K562 (cell line): ENCODE results near the gene EDEM1. TPM values are rescaled to one million over a fixed set of nuclear protein-coding genes. Genes with fewer than 3 reads are reported as not detected.

Source experiments
- ATAC-seq: fragments of 200-7000 bp; cut with Tn5 transposase; 3 replicates; pipeline ENCODE4 v1.9.1; 2020; ENCODE audit warnings: moderate library complexity
- BruUV-seq: library from RNA; stranded (reverse); fragments of 400-500 nt; replicated peaks from 2 replicates; lab custom pipeline; 2021; lab: Mats Ljungman, UMichigan
- CTCF ChIA-PET: fragments of 300-600 bp; formaldehyde crosslinking; extraction: SDS; loops from one replicate; lab custom pipeline; 2021; ENCODE audit warnings: low intra/inter-chr PET ratio; lab: Yijun Ruan, JAX
- POLR2A ChIA-PET: fragments of 300-600, 350-650 bp; sonication (Branson Sonifier 250); formaldehyde crosslinking; extraction: SDS; loops from one replicate; lab custom pipeline; 2021; ENCODE audit warnings: antibody characterized with exemption, inconsistent platforms; lab: Yijun Ruan, JAX
- DNase-seq, 4 experiments: peaks; one replicate each; pipeline versions ENCODE4 v3.0.0 to v3.0.0-alpha.2; 2011 to 2018; ENCODE audit warnings: low spot score in 3 of 4, mixed read lengths in 3 of 4; ENCODE audit errors: extremely low read depth in 1 of 4
- FAIRE-seq: peaks from 2 replicates; lab custom pipeline; 2011; peaks lifted over from hg19 to GRCh38; lab: Jason Lieb, UNC
- H2AFZ ChIP-seq: 2 replicates; pipeline ENCODE4 v1.6.0; 2011; ENCODE audit warnings: low read depth, low read length, control low read depth, inconsistent platforms
- H3K27ac ChIP-seq: fragments of 200-600 bp; 3 replicates; pipeline ENCODE4 v1.8.0; 2011; ENCODE audit warnings: low read depth, mild to moderate bottlenecking, control low read depth, inconsistent platforms, low read length, moderate library complexity, mixed read lengths; ENCODE audit errors: extremely low read depth
- H3K27me3 ChIP-seq, 2 experiments: fragments of 300-600 bp in 1 of 2; 2 replicates in 1 of 2; 3 replicates in 1 of 2; pipeline versions ENCODE4 v1.6.0 to v1.8.0; 2011; ENCODE audit warnings: inconsistent platforms in 2 of 2, low read length in 2 of 2, mild to moderate bottlenecking in 1 of 2, mixed read lengths in 1 of 2, moderate library complexity in 1 of 2; ENCODE audit not compliant: control insufficient read depth in 2 of 2, insufficient read depth in 2 of 2
- H3K36me3 ChIP-seq: fragments of 300-600 bp; 3 replicates; pipeline ENCODE4 v1.8.0; 2011; ENCODE audit warnings: mild to moderate bottlenecking, low read length, inconsistent platforms; ENCODE audit not compliant: control insufficient read depth, insufficient read depth
- H3K4me1 ChIP-seq, 2 experiments: fragments of 200-600 bp in 1 of 2; replicated peaks in 1 of 2; 2 replicates in 1 of 2; 3 replicates in 1 of 2; pipeline versions ENCODE4 v1.5.1 to v1.8.0; 2011; ENCODE audit warnings: inconsistent platforms in 2 of 2, low read length in 2 of 2, mild to moderate bottlenecking in 1 of 2, mixed read lengths in 1 of 2, moderate library complexity in 1 of 2; ENCODE audit not compliant: control insufficient read depth in 2 of 2, insufficient read depth in 2 of 2
- H3K4me2 ChIP-seq: 2 replicates; pipeline ENCODE4 v1.6.1; 2011; ENCODE audit warnings: low read length, control low read depth, inconsistent platforms, mixed read lengths; ENCODE audit not compliant: insufficient read depth
- H3K4me3 ChIP-seq: fragments of 200-600 bp; sonication (generic), shearing (Covaris generic); 2 replicates; pipeline ENCODE4 v1.5.1; 2016; ENCODE audit warnings: control low read depth, inconsistent platforms
- H3K79me2 ChIP-seq: fragments of 200-600 bp; 3 replicates; pipeline ENCODE4 v1.8.0; 2011; ENCODE audit warnings: low read length, inconsistent platforms; ENCODE audit not compliant: control insufficient read depth, insufficient read depth
- H3K9ac ChIP-seq, 2 experiments: 2 replicates each; pipeline versions ENCODE4 v1.6.0 to v1.6.1; 2011; ENCODE audit warnings: low read depth in 2 of 2, low read length in 2 of 2, control low read depth in 1 of 2, inconsistent platforms in 1 of 2, mild to moderate bottlenecking in 1 of 2, mixed read lengths in 1 of 2; ENCODE audit not compliant: insufficient read depth in 1 of 2
- H3K9me1 ChIP-seq: one replicate; pipeline ENCODE4 v1.6.0; 2011; ENCODE audit warnings: inconsistent platforms, mild to moderate bottlenecking, low read length, moderate library complexity; ENCODE audit not compliant: control insufficient read depth, insufficient read depth
- H3K9me3 ChIP-seq: replicated peaks from 2 replicates; pipeline ENCODE4 v1.5.1; 2011; ENCODE audit warnings: low read depth, low read length, inconsistent platforms; ENCODE audit not compliant: control insufficient read depth, insufficient read depth
- H4K20me1 ChIP-seq: replicated peaks from 2 replicates; pipeline ENCODE4 v1.6.1; 2011; ENCODE audit warnings: low read length, inconsistent platforms, mixed read lengths; ENCODE audit not compliant: control insufficient read depth, insufficient read depth
- CREM ChIP-seq: IDR thresholded peaks from 2 replicates; pipeline ENCODE4 v1.6.1; 2014; ENCODE audit warnings: antibody characterized with exemption, low read depth
- EHMT2 ChIP-seq: fragments of 450-650 bp; IDR thresholded peaks from 2 replicates; pipeline ENCODE4 v1.6.1; 2018; ENCODE audit warnings: antibody characterized with exemption
- GATAD2B ChIP-seq: fragments of 450-650 bp; IDR thresholded peaks from 2 replicates; pipeline ENCODE4 v1.6.1; 2017; ENCODE audit warnings: mild to moderate bottlenecking, borderline replicate concordance
- MAX ChIP-seq: sonication (generic); formaldehyde crosslinking; IDR thresholded peaks from 2 replicates; pipeline ENCODE4 v1.9.0; 2022; ENCODE audit warnings: mild to moderate bottlenecking, missing genetic modification reagents
- MEF2D ChIP-seq: conservative IDR thresholded peaks from 2 replicates; pipeline ENCODE4 v1.6.1; 2016; ENCODE audit warnings: low read depth, missing genetic modification characterization, missing compliant biosample characterization
- NONO ChIP-seq, 2 experiments: fragments of 200-400 bp in 1 of 2; fragments of 450-650 bp in 1 of 2; formaldehyde crosslinking in 1 of 2; IDR thresholded peaks; 2 replicates each; pipeline ENCODE4 v1.6.1; 2017; ENCODE audit warnings: low read depth in 2 of 2, mild to moderate bottlenecking in 2 of 2, moderate library complexity in 2 of 2, low read length in 1 of 2
- PHF20 ChIP-seq: fragments of 450-650 bp; IDR thresholded peaks from 2 replicates; pipeline ENCODE4 v1.6.1; 2018; ENCODE audit not compliant: partially characterized antibody
- TFE3 ChIP-seq: fragments of 450-650 bp; formaldehyde crosslinking; IDR thresholded peaks from 2 replicates; pipeline ENCODE4 v1.4.0; 2020; ENCODE audit warnings: mild to moderate bottlenecking, mixed read lengths
- ZC3H4 ChIP-seq: sonication (generic); formaldehyde crosslinking; IDR thresholded peaks from 2 replicates; pipeline ENCODE4 v1.9.0; 2021; ENCODE audit warnings: missing genetic modification reagents, borderline replicate concordance
- ZNF175 ChIP-seq: fragments of 200-800 bp; sonication (Bioruptor generic); IDR thresholded peaks from 2 replicates; pipeline ENCODE4 v1.6.1; 2016; ENCODE audit warnings: low read depth, mild to moderate bottlenecking, missing genetic modification characterization, missing compliant biosample characterization
- WGBS: fragments of 100-300 bp; shearing (Covaris generic); methylation state at CpG from one replicate; pipeline ENCODE4 v1.1.6; 2016; ENCODE audit warnings: low coverage, mixed read lengths; ENCODE audit not compliant: insufficient coverage; ENCODE audit errors: missing lambda C conversion rate; 5-methylcytosine and 5-hydroxymethylcytosine counted together
- in situ Hi-C: fragments of 300-500 bp; cut with MboI; formaldehyde crosslinking; loops from 4 replicates; pipeline ENCODE4 v1.15.0; 2018; ENCODE audit warnings: inconsistent platforms, mixed read lengths
- intact Hi-C: fragments of 100-400 bp; cut with micrococcal nuclease; formaldehyde crosslinking; loops from 2 replicates; pipeline ENCODE4 v1.14.2; 2022
- polyA plus RNA-seq, 8 experiments: library from polyadenylated mRNA; depleted of rRNA in 4 of 8; stranded (reverse) in 5 of 8; unstranded in 3 of 8; fragments of >200 nt; fragmentation: Nextera tagmentation in 2 of 8; fragmentation: Illumina TruSeq in 1 of 8; extraction: Ambion mirVana in 2 of 8; extraction: Trizol in 1 of 8; gene quantifications; 2 replicates each; pipeline versions ENCODE4 v1.2.1 to v1.2.3, GENCODE V29; 2011 to 2014; ENCODE audit warnings: inconsistent platforms in 1 of 8, missing spikeins in 1 of 8
- total RNA-seq, 7 experiments: library from RNA; depleted of rRNA in 6 of 7; stranded (reverse); fragments of >200 nt in 6 of 7; fragmentation: Illumina TruSeq in 2 of 7; extraction: Trizol in 2 of 7; gene quantifications; 2 replicates each; pipeline versions ENCODE4 v1.2.1 to v1.2.3, GENCODE V29; 2011 to 2021; ENCODE audit warnings: low replicate concordance in 1 of 7
- TF ChIP-seq, protein P1 (sequence below): sonication (generic); formaldehyde crosslinking; IDR thresholded peaks from 2 replicates; pipeline ENCODE4 v1.8.0; 2022; ENCODE audit warnings: mild to moderate bottlenecking, missing genetic modification reagents

Gene EDEM1
- total and polyA plus RNA-seq, 9 of the 15 experiments (the other 6 are each of a cell fraction or from before 2014, with no cell fraction given), result 6.2 to 36.7 (median 14.3) TPM

DNA sequence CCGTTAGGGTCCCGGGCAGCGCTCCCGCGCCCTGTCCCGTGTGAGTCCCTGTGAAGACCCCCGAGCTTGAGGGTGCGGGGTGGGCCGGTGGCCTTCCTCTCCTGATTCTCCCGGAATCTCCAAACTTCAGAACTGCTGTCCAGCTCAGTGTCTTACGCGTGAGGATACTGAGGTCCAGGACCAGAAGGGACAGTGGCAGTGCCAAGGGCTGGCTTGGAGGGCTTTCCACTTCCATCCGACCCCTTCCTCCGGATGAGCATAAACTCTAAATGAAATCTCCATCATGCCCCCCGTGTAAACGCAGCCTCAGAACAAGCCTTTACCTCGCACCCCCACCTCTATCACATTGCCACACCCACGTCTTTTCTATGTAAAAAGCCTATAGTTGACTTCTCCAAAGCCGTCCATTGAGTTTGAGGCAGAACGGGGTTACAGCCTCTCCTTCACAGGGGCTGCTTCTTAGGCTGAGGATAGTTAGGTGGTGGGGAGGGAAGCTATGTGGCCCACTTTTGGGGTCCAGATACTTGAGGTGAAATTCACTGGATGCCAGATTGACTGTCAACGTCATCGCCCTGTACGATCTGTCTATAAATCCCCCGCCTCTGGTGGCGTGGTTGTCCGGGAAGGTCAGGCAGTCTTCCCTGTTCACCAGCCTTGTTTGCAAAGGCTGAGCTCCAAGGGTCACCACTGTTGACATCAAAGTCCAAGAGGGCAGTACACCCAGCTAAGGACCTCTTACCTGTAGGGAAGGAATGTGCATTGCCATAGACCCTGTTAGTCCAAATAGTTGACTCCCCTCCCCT, 1.1 kb downstream of the EDEM1 start:
- Histone ChIP-seq H3K27me3 (no peaks in the 10 kb centered on the region), H2AFZ (peak overlapping the region; percentile 79), H4K20me1 (peaks cover 14% of the 10 kb centered on the region), H3K27ac (peak overlapping the region; percentile 86), H3K9ac (peak overlapping the region; percentile 83 to 99), H3K9me1 (peaks cover 4% of the 10 kb centered on the region), H3K9me3 (no peaks in the 10 kb centered on the region), H3K4me3 (peak overlapping the region; percentile 87), H3K79me2 (peaks cover 66% of the 10 kb centered on the region), H3K4me2 (peak overlapping the region; percentile 97), H3K4me1 (peaks cover 21 to 48% of the 10 kb centered on the region in 2 experiments), H3K36me3 (peaks cover 10% of the 10 kb centered on the region; the same call in 1 of the 3 replicates)
- ChIA-PET POLR2A (interaction anchor here (0.9 to 4.3 kb wide), 5 partner anchors 7 to 423 kb away, joined by 3 to 33 read pairs (median 3); no protein-coding TSS in a partner anchor), CTCF (no interaction called here)
- TSS peak; percentile 38 for BruUV-seq
- 1% methylated on average over 20 of the region's 26 CpGs for WGBS
- FAIRE-seq (peak; percentile 70), DNase-seq (peak; percentile 51 to 78 (median 63)), ATAC-seq (peak; percentile 32)
- intact Hi-C loops, result loop anchor here (5.0 kb wide), 3 partner anchors 116 to 476 kb away; partner anchors contain the start of gene BHLHE40
- in situ Hi-C loops, result no loop called here
- TF ChIP-seq GATAD2B, result peak; percentile 5; the same call in 1 of the 2 replicates
- no peak for TF ChIP-seq MAX (CRISPR knock-in tag)
- TF ChIP-seq EHMT2, result no peak
- TF ChIP-seq CREM, result peak; percentile 71; the same call in 1 of the 2 replicates
- TF ChIP-seq PHF20, result peak; percentile 34
- TF ChIP-seq ZC3H4 (CRISPR knock-in tag), result no peak
- 0 out of 2 replicates have a peak, but pooled peaks have one; percentile 40 for TF ChIP-seq ZNF175 (CRISPR knock-in tag)
- TF ChIP-seq TFE3 (CRISPR knock-in tag), result no peak
- TF ChIP-seq NONO (IDR thresholded peaks at IDR 0.05; ENCODE audit: low read depth in 2 of 2, low read length in 1 of 2), result no peak
- no peak; the same call in 1 of the 2 replicates for TF ChIP-seq MEF2D (tag)
- TF ChIP-seq, protein P1, sequence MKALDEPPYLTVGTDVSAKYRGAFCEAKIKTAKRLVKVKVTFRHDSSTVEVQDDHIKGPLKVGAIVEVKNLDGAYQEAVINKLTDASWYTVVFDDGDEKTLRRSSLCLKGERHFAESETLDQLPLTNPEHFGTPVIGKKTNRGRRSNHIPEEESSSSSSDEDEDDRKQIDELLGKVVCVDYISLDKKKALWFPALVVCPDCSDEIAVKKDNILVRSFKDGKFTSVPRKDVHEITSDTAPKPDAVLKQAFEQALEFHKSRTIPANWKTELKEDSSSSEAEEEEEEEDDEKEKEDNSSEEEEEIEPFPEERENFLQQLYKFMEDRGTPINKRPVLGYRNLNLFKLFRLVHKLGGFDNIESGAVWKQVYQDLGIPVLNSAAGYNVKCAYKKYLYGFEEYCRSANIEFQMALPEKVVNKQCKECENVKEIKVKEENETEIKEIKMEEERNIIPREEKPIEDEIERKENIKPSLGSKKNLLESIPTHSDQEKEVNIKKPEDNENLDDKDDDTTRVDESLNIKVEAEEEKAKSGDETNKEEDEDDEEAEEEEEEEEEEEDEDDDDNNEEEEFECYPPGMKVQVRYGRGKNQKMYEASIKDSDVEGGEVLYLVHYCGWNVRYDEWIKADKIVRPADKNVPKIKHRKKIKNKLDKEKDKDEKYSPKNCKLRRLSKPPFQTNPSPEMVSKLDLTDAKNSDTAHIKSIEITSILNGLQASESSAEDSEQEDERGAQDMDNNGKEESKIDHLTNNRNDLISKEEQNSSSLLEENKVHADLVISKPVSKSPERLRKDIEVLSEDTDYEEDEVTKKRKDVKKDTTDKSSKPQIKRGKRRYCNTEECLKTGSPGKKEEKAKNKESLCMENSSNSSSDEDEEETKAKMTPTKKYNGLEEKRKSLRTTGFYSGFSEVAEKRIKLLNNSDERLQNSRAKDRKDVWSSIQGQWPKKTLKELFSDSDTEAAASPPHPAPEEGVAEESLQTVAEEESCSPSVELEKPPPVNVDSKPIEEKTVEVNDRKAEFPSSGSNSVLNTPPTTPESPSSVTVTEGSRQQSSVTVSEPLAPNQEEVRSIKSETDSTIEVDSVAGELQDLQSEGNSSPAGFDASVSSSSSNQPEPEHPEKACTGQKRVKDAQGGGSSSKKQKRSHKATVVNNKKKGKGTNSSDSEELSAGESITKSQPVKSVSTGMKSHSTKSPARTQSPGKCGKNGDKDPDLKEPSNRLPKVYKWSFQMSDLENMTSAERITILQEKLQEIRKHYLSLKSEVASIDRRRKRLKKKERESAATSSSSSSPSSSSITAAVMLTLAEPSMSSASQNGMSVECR, result peak; percentile 53; the same call in 1 of the 2 replicates
